ENCODE results near the gene ZNF407.

GRCh38 chr18:74870950-74871349 lies 273.3 kb downstream of the ZNF407 start:
- TF ChIP-seq ZNF274 (IDR thresholded peaks at IDR 0.05; ENCODE audit: low read depth, low read length) (no peak), YY1 (IDR thresholded peaks at IDR 0.05; ENCODE audit: insufficient read depth, insufficient read length) (no peak), SUZ12 (IDR thresholded peaks at IDR 0.05; ENCODE audit: extremely low read depth, insufficient read depth, insufficient read length) (no peak)

All from NT2/D1 (cell line).